MCF 10A (cell line): Measurements from ENCODE around the gene STMN3. TPM values are rescaled to one million over a fixed set of nuclear protein-coding genes. Genes with fewer than 3 reads are reported as not detected.

Experiments used
- BruUV-seq: library from RNA; stranded (reverse); fragments of 400-500 nt; replicated peaks from 2 replicates; lab custom pipeline; 2021; lab: Mats Ljungman, UMichigan
- CTCF ChIA-PET: fragments of 300-600 bp; sonication (Branson Sonifier 250); formaldehyde crosslinking; extraction: SDS; loops from one replicate; lab custom pipeline; 2021; ENCODE audit warnings: antibody characterized with exemption, inconsistent platforms; lab: Yijun Ruan, JAX
- POLR2A ChIA-PET: fragments of 300-600, 350-650 bp; sonication (Branson Sonifier 250); formaldehyde crosslinking; extraction: SDS; loops from one replicate; lab custom pipeline; 2020; ENCODE audit warnings: antibody characterized with exemption, inconsistent platforms; lab: Yijun Ruan, JAX
- DNase-seq: peaks from one replicate; pipeline ENCODE4 v3.0.0-alpha.2; 2018; ENCODE audit not compliant: unreplicated experiment
- H3K27ac Mint-ChIP-seq: one replicate; pipeline ENCODE4 v1.8.0; 2022; ENCODE audit warnings: mild to moderate bottlenecking, low read depth, mixed read lengths; ENCODE audit not compliant: unreplicated experiment
- H3K27me3 Mint-ChIP-seq: one replicate; pipeline ENCODE4 v1.8.0; 2022; ENCODE audit warnings: mixed read lengths; ENCODE audit not compliant: insufficient read depth, unreplicated experiment
- H3K36me3 Mint-ChIP-seq: one replicate; pipeline ENCODE4 v1.8.0; 2022; ENCODE audit warnings: mild to moderate bottlenecking, moderate library complexity, mixed read lengths; ENCODE audit not compliant: insufficient read depth, unreplicated experiment
- H3K4me1 Mint-ChIP-seq: one replicate; pipeline ENCODE4 v1.8.0; 2022; ENCODE audit warnings: mixed read lengths; ENCODE audit not compliant: insufficient read depth, unreplicated experiment
- H3K4me3 Mint-ChIP-seq: one replicate; pipeline ENCODE4 v1.8.0; 2022; ENCODE audit warnings: mild to moderate bottlenecking, moderate library complexity, mixed read lengths; ENCODE audit not compliant: unreplicated experiment
- H3K9me3 Mint-ChIP-seq: one replicate; pipeline ENCODE4 v1.8.0; 2022; ENCODE audit warnings: mixed read lengths; ENCODE audit not compliant: unreplicated experiment
- CTCF ChIP-seq: fragments of 200-600 bp; IDR thresholded peaks from one replicate; pipeline ENCODE4 v1.8.0; 2022; ENCODE audit warnings: antibody characterized with exemption, mild to moderate bottlenecking; ENCODE audit not compliant: unreplicated experiment
- intact Hi-C: fragments of 100-400 bp; cut with micrococcal nuclease; formaldehyde crosslinking; loops from 2 replicates; pipeline ENCODE4 v1.14.1; 2022
- total RNA-seq: library from RNA; stranded (reverse); gene quantifications from 2 replicates; pipeline ENCODE4 v1.2.3, GENCODE V29; 2022

Gene STMN3
- total RNA-seq, 1 experiment from 2014 or later: 5.3 TPM

GRCh38 chr20:63657937-63658748, 4.9 kb upstream of the STMN3 start, which contains the start of gene RTEL1:
Gene RTEL1 (plus strand): TSS chr20:63658312. CDS start chr20:63659403, 1,091 bp downstream.
- Mint-ChIP-seq H3K36me3 (peaks cover 6% of the 10 kb centered on the region), H3K4me3 (peak within 1 kb of the TSS; percentile 88), H3K27ac (peak within 1 kb of the TSS; percentile 97), H3K9me3 (no peaks in the 10 kb centered on the region), H3K27me3 (no peaks in the 10 kb centered on the region), H3K4me1 (peaks cover 9% of the 10 kb centered on the region)
- CTCF ChIA-PET: interaction anchor here (0.8 to 1.5 kb wide), 2 partner anchors 11 to 120 kb away, joined by 3 to 4 read pairs; no protein-coding TSS in a partner anchor
- POLR2A ChIA-PET: interaction anchor here (0.6 to 2.6 kb wide), 33 partner anchors 8 to 731 kb away, joined by 3 to 48 read pairs (median 5); partner anchors contain the start of genes ARFGAP1, ARFRP1, GID8 and GMEB2
- BruUV-seq: no TSS peak
- DNase-seq: peak; percentile 88
- TF ChIP-seq CTCF: no peak
- intact Hi-C loops: loop anchor here (5.0 kb wide), 1 partner anchor 39 kb away; the partner anchor contains the start of gene TNFRSF6B

DNA sequence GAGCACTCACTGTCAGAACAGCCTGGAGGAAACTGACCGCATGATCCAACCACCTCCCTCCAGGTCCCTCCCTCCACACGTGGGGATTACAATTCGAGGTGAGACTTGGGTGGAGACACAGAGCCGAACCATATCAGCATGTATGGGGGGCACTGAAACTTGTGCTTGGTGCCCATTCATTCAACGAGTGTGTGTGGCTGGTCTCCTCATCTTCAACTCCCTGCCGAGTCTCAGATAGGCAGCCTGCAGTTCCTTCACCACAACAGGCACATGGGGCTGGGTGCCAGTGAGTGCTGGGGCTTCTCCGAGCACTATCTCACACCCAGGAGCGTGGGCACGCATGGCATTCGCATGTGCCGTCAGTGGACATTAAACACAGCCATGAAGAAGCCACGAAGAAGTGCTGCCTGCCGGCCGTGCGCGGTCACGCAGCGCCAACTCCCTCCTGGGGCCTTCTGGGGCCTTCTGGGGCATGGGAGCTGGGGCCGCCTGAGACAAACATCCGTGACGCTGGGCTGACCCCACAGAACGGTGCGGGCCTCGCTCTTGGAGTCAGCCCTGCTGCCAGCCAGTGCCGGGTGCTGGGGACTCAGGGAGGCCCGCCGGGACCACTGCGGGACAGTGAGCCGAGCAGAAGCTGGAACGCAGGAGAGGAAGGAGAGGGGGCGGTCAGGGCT, 4.2 kb upstream of the STMN3 start:
- H3K27ac Mint-ChIP-seq: peak overlapping the region; percentile 97
- H3K4me3 Mint-ChIP-seq: peak overlapping the region; percentile 88
- peaks cover 9% of the 10 kb centered on the region for H3K4me1 Mint-ChIP-seq
- no peaks in the 10 kb centered on the region for H3K9me3 Mint-ChIP-seq
- peaks cover 6% of the 10 kb centered on the region for H3K36me3 Mint-ChIP-seq
- ChIA-PET POLR2A (interaction anchor here (0.6 to 2.6 kb wide), 19 partner anchors 9 to 719 kb away, joined by 3 to 48 read pairs (median 10); partner anchors contain the start of genes ARFRP1, GID8, GMEB2 and PTK6), CTCF (interaction anchor here (0.8 to 1.5 kb wide), 2 partner anchors 12 to 119 kb away, joined by 3 to 4 read pairs; no protein-coding TSS in a partner anchor)
- intact Hi-C loops: loop anchor here (5.0 kb wide), 1 partner anchor 40 kb away; the partner anchor contains the start of gene TNFRSF6B
- no peaks in the 10 kb centered on the region for H3K27me3 Mint-ChIP-seq
- no peak for TF ChIP-seq CTCF
- no TSS peak for BruUV-seq
- DNase-seq: no peak

DNA sequence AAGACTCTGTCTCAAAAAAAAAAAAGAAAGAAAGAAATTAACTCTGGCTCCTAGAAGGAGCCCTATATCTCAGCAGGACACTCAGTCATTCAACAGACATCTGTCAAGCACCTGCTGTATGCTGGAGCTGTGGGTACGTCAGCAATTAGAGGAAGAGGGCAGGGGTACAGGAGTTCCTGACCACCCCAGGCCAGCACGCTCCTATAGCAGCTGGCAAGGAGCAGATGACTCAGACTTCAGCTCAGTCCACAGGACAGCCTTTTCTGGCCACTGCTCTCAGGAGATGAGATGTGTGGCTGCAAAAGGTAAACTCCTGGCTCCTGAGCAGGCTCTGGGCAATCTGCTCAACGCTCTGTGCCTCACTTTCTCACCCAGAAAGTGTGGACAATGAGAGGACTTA, 3.2 kb upstream of the STMN3 start:
- H3K9me3 Mint-ChIP-seq: no peaks in the 10 kb centered on the region
- no peak overlapping the region for H3K4me3 Mint-ChIP-seq
- no peak for TF ChIP-seq CTCF
- intact Hi-C loops: loop anchor here (5.0 kb wide), 1 partner anchor 41 kb away; the partner anchor contains the start of gene TNFRSF6B
- DNase-seq: no peak
- H3K4me1 Mint-ChIP-seq: peaks cover 13% of the 10 kb centered on the region
- no TSS peak for BruUV-seq
- H3K27me3 Mint-ChIP-seq: no peaks in the 10 kb centered on the region
- peaks cover 6% of the 10 kb centered on the region for H3K36me3 Mint-ChIP-seq
- H3K27ac Mint-ChIP-seq: no peak overlapping the region
- CTCF ChIA-PET: no interaction called here
- POLR2A ChIA-PET: interaction anchor here (0.7 kb wide), 1 partner anchor 208 kb away, joined by 3 read pairs; no protein-coding TSS in a partner anchor
